T-helper 22 cell (primary cell): Measurements from ENCODE around the gene MX1.

Source experiments
- DNase-seq: peaks from one replicate; pipeline ENCODE4 v3.0.0-alpha.2; 2020; ENCODE audit warnings: low read depth

Gene MX1, protein sequence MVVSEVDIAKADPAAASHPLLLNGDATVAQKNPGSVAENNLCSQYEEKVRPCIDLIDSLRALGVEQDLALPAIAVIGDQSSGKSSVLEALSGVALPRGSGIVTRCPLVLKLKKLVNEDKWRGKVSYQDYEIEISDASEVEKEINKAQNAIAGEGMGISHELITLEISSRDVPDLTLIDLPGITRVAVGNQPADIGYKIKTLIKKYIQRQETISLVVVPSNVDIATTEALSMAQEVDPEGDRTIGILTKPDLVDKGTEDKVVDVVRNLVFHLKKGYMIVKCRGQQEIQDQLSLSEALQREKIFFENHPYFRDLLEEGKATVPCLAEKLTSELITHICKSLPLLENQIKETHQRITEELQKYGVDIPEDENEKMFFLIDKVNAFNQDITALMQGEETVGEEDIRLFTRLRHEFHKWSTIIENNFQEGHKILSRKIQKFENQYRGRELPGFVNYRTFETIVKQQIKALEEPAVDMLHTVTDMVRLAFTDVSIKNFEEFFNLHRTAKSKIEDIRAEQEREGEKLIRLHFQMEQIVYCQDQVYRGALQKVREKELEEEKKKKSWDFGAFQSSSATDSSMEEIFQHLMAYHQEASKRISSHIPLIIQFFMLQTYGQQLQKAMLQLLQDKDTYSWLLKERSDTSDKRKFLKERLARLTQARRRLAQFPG

GRCh38 chr21:41425954-41426675 lies at the start of gene MX1:
Gene MX1, plus strand, starts transcription at chr21:41426239. Its CDS starts 5,832 bp downstream, at chr21:41432071.
- DNase-seq = peak; percentile 64

GRCh38 chr21:41377715-41378114 lies 48.3 kb upstream of the MX1 start:
- no peak for DNase-seq

DNA sequence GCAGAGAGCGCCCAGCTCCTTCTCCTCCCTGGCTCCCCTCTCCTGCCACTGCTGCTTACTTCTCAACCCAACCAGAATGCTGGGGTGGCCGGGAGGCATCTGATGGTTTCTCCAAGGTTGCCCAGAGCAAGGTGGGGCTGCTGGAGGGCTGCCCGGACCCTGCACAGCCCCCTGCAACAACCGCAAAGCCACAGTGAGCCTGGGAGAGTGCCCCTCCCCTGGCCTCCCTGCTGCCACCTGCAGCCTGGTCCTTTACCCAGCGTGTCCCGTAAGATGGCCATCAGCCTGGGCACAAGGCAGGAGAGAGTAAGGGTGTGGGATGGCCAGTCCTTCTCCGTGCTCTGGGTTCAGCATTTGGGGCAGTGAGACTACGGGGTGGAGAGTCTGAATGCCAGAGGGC lies 47.2 kb upstream of the MX1 start:
- no peak for DNase-seq

- no peak for DNase-seq
These were observed 46.1 kb upstream of the MX1 start for GRCh38 chr21:41379901-41380300.

GRCh38 chr21:41381731-41382130 lies 44.3 kb upstream of the MX1 start:
- no peak for DNase-seq

- DNase-seq = no peak
These were observed 38.8 kb upstream of the MX1 start for GRCh38 chr21:41387042-41387819.

GRCh38 chr21:41387824-41388223 lies 38.2 kb upstream of the MX1 start:
- no peak for DNase-seq

- no peak for DNase-seq
These were observed 37.8 kb upstream of the MX1 start for GRCh38 chr21:41388259-41388658.

- no peak for DNase-seq
These were observed 35.9 kb upstream of the MX1 start for GRCh38 chr21:41390043-41390639.

DNA sequence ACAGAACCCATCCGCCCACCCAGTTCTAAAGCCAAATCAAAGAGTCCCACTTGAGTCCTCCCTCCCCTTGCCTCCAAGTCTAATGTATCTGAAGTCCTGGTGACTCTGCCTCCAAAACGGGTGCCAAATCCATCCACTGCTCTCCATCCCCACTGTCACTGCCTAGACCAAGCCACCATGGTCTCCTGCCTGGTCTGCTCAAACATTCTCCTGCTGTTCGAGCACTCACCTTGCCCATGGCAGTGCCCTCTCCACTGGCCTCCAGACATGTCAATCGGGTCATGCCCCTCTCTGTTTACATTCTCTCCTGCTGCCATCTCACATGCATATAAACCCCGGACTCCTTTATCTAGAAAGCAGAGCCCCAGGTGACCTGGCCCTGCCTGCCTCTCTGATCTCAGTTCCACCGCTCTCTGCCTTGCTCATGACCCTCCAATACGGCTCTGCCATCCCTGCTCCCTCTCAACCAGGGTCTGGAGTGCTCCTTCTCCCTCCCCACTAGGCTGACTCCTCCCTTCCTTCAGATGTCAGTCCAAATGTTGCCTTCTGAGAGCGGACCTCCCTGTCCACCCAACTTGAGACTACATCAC lies 32.1 kb upstream of the MX1 start:
- DNase-seq = no peak

DNA sequence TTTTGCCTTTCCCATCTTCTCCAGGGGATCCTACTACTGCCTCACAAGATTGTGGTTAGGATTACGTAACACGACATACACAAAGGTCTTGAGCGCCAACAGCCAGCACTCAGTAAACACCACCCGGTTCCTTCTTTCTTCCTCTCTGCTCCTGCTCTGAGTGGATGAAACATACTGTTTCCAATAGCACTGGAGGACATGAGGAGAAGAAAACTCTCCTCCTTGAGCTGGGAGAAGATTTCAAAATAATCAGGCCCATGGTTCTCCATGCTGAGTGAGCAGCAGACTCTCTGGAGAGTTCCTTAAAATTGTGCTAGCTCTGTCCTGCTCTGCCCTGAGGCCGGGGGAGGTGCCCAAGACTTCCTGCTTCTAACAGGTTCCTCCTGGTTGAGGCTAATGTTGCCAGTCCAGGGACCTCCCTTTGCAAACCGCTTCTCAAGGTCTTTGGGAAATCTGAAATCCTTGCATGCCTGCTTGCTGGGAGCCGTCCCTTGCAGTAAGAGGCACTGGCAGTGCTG lies 29.4 kb upstream of the MX1 start:
- no peak for DNase-seq

- no peak for DNase-seq
These were observed 28.6 kb upstream of the MX1 start for GRCh38 chr21:41397471-41397891.

GRCh38 chr21:41398251-41398650 lies 27.8 kb upstream of the MX1 start:
- no peak for DNase-seq

- no peak for DNase-seq
These were observed 27.2 kb upstream of the MX1 start for GRCh38 chr21:41398831-41399230.

DNA sequence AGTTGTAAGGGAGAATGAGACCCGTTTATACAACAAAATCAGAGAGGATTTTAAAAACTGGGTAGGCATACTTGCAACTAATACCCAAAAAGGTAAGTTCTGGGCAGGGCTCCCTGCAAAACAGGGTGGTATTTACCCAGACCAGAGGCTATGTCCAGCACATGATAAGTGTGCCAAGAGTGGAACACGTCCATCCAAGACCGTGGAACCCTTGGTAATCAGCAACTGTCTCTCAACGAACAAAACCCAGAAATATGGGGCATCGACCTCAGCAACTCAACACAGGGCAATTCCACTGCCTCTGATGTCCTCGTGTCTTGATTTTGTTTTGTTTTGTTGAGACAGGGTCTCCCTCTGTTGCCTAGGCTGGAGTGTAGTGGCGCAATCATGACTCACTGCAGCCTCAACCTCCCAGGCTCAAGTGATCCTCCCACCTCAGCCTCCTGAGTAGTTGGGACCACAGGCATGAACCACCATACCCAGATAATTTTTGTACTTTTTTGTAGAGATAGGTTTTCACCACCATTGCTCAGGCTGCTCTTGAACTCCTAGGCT lies 26.7 kb upstream of the MX1 start:
- no peak for DNase-seq

DNA sequence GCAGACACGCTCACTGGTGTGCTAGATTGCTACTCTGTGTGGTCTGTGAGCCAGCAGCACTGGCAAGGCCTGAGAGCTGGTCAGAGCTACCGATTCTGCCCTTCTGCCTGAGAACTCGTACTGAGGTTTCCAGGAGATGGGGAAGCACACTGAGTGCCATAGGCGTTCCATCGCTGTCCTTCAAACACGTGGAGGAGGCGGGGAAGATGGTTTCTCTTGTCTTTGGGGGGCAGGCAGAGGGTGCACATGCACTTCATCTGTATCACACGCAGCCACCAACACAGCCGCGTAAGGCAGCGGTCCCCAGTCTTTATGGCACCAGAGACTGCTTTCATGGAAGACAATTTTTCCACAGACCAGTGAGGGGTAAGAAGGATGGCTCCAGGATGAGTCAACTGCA lies 23.8 kb upstream of the MX1 start:
- DNase-seq = no peak

GRCh38 chr21:41402796-41403195 lies 23.2 kb upstream of the MX1 start:
- no peak for DNase-seq

GRCh38 chr21:41403331-41403730 lies 22.7 kb upstream of the MX1 start:
- no peak for DNase-seq

- no peak for DNase-seq
These were observed 22.1 kb upstream of the MX1 start for GRCh38 chr21:41403966-41404365.

DNA sequence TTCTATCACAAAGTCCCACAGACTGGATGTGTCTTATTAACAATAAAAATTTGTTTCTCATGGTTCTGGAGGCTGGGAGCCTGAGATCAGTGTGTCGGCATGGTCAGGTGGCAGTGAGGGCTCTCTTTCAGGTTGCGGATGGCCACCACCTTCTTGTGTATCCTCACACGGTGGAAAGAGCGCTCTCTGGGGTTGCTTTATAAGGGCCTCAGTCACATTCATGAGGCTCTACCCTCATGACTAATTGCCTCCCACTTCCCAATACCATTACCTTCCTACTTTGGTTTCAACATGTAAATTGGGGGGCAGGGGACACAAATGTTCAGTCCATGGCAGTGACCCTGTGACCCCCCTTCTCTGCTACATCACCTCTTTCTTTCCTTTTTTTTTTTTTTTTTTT lies 20.7 kb upstream of the MX1 start:
- no peak for DNase-seq

DNA sequence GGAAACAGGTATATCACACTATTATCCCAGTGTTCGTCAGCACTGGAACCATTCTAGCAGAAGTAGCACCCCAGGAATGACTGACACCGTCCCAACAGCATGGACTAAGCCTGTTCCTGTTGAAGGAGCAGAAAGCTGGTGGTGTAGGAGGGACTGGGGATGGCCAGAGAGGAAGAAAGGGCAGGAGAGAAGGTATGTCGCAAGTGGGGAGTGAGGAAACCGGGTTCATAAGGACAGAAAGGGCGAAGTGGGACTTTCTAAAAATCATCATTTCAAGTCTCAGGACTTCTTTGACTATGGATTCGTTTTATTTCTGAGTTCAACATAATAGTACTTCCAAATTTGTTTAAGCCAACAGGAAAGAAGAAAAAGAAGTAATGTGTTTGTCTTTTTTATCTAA lies 19.7 kb upstream of the MX1 start:
- no peak for DNase-seq
